HG02852 (cell line): ENCODE data around the gene KIF11.
"Not testable (repeated sequence)": the region's sequence is repeated elsewhere in the genome, so short reads cannot be mapped to it uniquely, and the experiment has no call there.

Source experiments
- ATAC-seq: cut with Tn5 transposase; IDR thresholded peaks from one replicate; pipeline ENCODE4 v1.9.1; 2021; ENCODE audit warnings: mild to moderate bottlenecking, moderate library complexity; ENCODE audit not compliant: unreplicated experiment

KIF11 gene

DNA sequence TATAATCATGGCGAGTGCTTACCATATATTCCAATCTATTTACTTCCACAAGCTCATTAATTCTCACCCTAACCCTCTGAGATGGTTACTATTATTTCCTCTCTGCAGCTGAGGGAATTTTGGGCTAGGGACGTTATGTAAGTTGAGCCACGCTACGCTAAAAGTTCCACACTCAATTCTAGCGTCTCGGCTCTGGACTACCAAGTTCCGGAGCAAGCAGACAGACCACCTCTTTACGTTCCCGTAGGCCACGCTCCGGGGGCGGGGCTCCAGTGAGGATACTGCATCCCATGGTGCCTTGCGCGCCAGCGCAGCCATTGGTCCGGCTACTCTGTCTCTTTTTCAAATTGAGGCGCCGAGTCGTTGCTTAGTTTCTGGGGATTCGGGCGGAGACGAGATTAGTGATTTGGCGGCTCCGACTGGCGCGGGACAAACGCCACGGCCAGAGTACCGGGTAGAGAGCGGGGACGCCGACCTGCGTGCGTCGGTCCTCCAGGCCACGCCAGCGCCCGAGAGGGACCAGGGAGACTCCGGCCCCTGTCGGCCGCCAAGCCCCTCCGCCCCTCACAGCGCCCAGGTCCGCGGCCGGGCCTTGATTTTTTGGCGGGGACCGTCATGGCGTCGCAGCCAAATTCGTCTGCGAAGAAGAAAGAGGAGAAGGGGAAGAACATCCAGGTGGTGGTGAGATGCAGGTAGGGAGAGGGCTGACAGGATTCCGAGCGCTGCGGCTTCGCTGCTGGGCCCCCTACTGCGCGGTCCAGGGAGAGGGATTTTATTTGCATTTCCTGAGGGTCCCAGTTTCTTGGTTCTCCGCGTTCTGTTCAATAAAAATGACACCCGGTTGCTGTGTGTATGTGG lies at the start of gene KIF11:
Gene KIF11, plus strand, starts transcription at position 370 of the 858 bp plus-strand sequence. Its CDS starts 246 bp downstream, at position 616.
- peak; percentile 64 for ATAC-seq

DNA sequence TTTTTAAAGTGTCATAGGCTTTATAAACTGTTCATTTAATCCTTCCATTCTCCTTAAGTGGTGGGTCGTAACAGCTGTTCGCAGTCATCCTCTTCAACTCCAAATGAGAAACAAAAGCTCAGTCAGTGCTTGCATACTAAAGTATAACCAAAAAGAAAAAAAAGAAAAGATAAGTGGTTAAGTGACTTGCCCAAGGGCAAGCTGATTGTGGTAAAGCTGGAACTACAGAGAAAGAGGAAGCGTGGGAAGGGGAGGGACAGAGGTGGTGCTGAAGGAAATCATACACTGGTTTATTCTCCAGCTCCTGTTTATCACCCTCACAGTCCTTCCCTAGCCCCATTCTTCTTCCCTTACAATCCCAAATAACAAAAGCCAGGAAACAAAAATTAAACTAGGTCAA lies 48.6 kb upstream of the KIF11 start:
- no peak for ATAC-seq

DNA sequence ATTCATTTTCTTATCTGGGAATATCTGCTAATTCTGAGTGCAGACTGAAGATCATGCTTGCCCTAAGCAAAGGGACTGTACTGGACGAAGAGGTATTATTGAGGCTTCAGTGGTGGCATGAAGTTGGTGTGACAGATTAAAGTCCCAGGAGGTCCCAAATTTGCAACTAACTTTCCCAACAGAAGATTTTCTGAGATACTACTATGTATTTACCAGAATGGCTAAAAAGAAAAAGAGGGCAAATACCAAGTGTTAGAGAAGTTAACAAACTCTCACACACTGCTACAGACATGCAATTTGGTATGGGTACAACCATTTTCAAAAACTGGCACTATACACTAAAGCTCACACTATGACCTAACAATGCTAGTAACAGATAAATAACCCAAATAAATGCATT lies 47.4 kb upstream of the KIF11 start:
- ATAC-seq: no peak

DNA sequence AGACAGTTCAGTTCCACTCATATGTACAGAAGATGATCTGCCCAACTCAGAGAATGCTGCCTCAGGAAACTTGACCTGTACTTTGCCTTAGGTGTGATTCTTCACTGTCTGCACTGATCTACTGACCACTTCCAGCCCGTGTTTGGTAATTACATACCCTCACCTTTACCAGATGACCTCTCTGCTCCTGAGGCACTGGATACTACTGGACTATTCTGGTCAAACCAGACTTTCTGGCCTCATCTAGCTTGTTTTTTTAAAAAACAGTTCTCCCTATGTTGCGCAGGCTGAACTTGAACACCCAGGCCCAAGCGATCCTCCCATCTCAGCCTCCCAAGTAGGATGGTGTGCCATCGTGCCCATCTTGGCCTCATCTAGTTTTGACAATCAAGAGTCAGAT lies 45.3 kb upstream of the KIF11 start:
- ATAC-seq: no peak

DNA sequence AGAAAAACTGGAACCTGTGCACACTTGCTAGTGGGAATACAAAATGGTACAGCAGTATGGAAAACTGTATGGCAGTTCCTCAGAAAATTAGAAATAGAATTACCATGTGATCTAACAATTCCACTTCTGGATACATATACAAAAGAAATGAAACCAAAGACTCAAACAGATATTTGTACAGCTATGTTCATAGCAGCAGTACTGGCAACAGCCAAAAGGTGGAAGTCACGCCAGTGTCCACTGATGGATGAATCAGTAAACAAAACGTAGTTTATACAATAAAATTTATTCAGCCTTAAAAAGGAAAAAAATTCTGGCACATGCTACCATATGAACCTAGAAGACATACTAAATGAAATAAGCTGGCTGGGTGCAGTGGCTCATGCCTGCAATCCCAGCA lies 42.0 kb upstream of the KIF11 start:
- no peak for ATAC-seq

DNA sequence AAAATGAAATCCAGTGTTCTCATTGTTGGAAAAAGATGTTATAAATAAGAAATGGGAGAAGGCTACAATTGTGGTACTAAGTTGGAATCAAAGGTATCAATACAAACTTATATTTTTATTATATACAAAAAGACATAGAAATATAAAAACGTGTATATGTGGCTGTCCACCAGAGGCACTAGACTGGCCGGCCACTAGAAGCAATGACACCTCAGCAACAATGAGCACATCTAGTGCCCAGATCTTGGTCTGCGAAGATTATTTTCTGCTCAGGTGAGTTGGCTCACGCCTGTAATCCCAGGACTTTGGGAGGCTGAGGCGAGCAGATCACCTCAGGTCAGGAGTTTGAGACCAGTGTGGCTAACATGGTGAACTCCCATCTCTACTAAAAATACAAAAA lies 40.6 kb upstream of the KIF11 start:
- ATAC-seq: peak; percentile 33

DNA sequence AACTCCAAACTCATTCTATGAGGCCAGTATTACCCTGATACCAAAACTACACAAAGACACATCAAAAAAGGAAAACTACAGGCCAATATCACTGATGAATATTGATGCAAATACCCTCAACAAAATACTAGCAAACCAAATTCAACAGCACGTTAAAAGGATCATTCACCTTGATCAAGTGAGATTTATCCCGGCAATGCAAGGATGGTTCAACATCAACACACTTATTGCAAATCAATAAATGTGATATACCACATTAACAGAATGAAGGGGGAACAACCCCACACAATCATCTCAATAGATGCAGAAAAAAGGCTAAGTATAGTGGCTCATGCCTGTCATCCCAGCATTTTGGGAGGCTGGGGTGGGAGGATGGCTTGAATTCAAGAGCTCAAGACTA lies 39.0 kb upstream of the KIF11 start:
- no peak for ATAC-seq

DNA sequence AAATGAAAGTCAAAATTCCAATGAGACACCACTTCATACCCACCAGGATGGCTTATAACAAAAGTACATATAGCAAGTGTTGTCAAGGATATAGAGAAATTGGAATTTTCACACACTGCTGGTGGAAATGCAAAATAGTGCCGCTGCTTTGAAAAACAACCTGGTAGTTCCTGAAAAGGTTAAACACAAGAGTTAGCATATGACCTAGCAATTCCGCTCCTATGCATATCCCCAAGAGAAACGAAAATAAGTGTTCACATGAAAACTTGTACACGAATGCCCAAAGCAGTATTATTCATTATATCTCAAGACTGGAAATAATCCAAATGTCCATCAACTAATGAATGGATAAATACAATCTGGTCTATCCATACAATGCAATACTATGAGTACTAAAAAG lies 33.9 kb upstream of the KIF11 start:
- ATAC-seq: no peak

DNA sequence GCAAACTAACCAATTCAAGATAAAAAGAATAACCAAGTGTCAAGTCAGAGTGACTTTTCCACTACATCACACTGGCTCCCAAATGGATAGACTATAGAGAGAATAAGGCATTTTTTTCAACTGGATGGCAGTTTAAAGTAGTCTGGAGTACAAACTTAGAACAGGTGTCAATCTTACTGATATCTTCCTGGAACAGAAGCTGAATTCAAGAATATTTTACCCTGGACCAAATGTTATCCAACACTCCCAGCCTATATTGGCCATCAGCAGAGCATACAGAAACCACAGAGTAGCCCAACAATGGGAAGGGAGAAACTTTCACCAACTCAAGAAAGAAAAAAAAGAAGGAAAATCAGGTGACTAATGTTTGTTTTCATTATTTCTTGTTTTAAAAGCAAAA lies 30.5 kb upstream of the KIF11 start:
- ATAC-seq: no peak

DNA sequence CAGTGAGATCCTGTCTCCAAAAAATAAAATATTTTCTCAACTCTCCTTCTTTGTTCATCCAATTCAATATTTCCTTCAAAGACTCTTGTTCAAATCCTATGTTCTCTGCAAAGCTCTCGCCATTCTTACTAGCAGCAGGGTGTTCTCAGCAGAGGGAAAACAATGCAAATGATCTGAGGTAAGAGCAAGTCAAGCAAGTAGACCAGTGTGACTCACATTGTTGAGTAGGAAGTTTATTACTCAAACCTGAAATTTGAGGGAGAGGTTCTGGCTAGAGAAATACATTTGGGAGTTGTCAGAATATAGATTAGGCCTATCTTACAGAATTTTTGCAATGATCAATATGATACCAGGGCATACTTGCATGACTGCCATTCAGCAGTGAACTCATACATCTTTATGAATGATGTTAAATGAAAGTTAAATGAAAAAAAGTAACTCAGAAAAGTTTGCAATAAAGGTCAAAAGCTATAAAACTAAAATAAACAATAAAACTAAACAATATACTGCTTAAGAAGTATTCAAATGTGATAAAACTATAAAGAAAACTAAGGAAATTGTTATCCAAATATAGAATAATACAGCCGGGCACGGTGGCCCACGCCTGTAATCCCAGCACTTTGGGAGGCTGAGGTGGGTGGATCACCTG lies 24.9 kb upstream of the KIF11 start:
- ATAC-seq: peak; percentile 85

DNA sequence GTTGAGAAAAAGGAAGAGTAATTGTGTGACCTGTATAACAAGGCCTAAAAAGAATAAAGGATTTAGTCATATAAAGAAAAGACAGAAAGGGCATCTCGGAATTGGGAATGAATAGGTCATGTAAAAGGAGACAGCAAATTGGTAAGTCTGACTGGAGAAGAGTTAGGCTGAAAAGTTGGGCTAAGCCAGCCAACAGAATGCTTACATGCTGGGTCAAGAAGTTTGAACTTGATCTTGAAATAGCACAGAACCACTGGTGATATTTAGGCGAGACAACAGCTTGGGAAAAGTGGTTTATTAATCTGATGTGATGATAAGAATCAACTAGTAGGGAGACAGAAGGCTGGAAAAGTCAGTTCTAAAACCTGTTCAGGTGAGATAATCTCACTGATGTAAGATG lies 23.9 kb upstream of the KIF11 start:
- ATAC-seq: no peak

DNA sequence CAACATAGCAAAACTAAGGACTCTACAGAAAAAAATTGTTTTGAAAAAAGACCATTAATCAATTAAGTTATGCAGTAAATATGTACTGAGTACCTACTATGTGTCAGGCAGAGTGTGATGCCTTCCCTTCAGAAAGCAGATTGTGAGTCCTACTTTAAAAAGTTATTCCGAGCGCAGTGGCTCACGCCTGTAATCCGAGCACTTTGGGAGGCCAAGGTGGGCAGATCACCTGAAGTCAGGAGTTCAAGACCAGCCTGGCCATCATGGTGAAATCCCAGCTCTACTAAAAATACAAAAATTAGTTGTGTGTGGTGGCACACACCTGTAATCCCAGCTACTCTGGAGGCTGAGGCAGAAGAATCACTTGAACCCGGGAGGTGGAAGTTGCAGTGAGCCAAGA lies 23.3 kb upstream of the KIF11 start:
- not testable (repeated sequence) for ATAC-seq

DNA sequence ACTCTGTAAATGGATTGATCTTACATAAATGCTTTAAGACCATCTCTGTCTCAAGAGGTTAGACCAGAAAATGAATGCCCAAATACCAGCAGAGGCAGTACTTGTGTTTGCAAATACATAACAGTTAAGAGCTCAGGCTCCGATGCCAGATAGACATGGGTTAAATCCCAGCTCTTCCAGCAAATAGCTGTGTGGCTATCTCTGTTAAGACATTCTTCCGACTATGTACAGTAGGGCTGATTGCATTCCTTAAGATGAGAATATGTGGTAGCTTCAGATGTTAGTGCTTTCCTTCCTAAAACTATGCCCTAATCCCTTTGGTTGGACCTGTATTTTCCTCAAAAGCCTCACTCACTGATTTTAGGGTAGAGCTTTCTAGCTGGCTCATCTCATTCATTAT lies 21.3 kb upstream of the KIF11 start:
- ATAC-seq: no peak

DNA sequence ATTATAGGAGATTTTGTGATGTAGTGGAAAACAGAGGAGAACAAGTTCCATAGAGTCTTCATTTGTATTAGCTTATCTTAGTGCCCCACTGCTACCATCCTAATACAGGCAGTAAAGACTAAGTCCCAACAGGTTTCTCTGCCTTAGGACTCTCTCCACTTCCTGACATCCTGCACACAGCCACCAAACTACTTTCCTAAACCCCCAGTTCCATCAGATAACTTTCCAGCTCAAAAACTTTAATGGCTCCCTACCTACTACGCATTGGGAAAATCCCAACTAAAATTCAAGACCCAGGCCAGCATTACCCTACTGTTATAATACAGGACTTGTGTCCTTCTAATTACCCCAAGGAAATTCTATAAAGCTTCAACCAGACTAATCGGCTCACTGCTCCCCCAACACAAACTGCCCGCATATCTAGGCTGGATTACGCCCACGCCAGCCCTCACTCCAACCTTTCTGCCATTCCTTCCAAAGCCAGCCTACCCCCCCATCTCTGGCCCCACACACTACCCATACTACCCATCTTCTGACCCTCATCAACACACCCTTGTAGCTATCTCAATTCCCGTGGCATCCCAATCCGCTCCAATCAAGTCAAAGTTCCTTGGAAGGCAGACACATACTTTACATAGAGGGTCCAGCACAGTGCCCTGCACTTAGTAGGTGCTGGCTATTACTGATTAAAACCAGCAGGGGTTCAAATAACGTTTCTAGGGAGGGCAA lies 20.4 kb upstream of the KIF11 start:
- ATAC-seq: no peak

DNA sequence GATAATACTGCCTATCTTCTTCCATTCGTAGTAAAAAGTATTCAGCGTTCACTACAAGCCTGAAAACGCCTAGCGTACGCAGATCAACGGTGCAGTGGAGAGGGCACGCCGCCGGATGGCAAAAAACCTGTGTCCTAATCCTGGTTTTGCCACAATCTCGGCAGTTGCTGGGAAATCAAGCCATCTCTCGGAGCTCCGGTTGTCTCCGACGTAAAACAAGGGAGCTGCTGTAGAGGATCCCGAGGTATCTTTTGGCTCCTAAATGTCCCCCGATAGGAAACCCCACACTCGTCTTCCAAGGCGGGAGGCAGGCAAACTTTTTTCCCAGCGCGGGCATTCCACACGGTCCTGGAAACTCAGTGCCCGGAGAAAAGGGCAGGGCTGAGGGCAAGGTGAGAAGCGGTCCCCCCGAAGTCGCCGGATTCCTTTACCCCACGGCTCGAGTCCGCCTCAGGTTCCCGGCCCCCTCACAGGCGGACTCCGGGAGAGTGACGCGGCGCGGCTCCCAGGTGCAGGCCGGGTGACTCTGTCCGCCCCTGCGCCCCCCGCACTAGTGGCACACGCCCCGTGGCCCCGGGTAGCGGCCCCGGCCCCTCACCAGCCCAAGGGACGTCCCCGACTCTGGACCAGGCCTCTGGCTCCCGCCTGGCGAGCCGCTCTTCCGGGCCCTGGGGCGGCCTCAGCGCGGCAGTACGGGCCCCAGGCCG lies 19.7 kb upstream of the KIF11 start:
- no peak for ATAC-seq

DNA sequence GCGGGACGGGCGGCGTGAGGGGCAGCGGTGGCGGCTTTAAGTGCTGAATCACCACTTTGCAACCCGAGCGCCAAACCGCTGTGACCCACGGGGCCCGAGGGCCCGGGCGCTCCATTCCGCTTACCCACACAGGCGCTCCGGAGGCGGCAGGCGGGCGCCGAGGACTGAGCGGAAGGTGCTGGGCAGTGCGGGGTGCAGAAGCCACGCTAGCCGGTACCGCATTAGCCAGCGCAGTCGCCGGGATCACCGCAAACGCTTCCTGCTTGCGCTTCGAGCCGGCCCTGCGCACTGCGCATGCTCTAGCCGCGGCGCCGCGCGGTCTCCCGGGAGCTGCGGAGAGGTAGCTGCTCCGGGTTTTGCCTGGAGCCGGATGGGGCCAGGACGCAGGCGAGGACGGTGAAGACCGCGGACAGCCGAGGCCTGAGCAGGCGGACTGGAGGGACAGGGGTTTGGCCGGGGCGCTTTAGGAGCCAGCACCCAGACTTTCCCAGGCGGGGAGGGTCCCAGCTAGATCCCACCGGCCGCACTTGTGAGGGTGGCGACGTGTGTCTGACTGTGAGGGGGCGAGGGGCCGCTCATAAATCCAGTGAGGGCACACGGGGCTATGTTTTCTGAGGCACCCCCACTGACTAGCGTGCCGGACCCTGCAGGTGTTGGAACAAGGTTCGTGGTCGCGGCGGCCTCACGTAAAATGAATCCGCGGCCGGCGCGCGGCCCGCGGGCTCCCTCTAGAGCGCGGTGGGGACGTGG lies 19.0 kb upstream of the KIF11 start, which contains the start of gene IDE:
Gene IDE, minus strand, starts transcription at position 296 of the 750 bp plus-strand sequence. Its CDS starts 74 bp downstream, at position 222.
- ATAC-seq: peak; percentile 67

DNA sequence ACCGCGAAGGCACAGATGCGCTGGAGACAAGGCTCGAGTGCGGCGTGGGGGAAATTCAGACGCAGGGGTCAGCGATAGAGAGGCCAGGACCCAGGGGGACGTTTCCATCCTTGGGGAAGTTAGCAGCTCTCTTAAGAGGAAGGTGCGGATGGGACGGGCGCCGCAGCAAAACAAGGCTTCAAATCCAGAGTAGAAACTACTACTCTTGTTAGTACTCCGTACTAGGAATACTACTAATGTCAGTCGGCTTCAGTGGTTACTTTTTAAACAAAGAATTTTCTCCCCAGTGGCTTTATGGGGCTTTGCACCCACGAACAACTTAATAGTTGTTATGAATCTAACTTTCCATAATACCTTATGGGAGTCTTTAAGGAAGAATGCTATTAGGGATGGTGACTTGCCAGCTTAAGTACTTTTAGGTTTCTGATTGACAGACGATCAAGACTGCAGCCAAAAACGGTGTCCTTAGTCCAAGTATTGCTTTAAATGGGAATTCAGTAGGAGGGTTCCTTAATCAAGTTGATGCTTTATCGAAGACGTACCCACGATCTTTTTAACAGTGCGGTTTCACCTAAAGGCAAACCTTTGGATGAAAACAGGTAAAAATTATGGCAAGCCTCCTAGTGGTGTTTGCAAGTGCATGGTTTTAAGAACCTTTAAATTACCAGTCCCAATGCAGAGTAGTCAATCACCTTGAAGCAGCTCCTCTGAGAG lies 18.2 kb upstream of the KIF11 start:
- ATAC-seq: peak; percentile 23

DNA sequence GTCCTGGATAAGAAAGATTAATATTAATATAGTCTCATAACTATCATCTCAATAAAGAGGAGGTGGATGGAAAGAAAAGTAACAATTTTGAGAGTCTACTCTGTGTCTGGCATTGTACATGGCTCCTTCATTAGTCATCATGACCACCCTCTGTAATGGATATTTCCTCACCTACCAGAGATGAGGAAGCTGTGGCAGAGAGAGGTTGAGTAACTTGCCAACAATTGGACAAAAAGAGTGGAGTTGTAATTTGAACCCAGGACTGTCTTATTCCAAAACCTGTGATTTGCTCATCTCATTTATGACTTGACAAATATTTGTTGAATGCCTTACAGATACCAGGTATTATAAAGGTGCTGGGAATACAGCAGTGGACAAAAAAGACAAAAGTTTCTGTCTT lies 17.0 kb upstream of the KIF11 start:
- ATAC-seq: no peak

DNA sequence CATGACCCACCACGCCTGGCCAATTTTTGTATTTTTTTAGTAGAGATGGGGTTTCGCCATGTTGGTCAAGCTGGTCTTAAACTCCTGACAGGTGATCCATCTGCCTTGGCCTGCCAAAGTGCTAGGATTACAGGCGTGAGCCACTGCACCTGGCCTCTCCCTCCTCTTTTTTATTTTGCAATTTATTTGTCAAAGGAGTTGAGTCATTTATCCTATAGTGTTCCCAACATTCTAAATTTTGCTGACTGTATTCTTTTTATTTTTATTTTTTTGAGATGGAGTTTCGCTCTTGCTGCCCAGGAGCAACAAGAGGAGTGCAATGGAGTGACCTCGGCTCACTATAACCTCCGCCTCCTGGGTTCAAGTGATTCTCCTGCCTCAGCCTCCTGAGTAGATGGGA lies 10.6 kb upstream of the KIF11 start:
- not testable (repeated sequence) for ATAC-seq
